Transverse colon (tissue), 4 donors: ENCODE data around the gene YPEL4. TPM values are rescaled to one million over a fixed set of nuclear protein-coding genes. Genes with fewer than 3 reads are reported as not detected.
A peak's percentile ranks its signal among the peaks of the same experiment; 100 is the strongest.

Experiments
- DNase-seq: peaks from one replicate; pipeline ENCODE4 v3.0.0-alpha.2; 2019
- H3K27ac ChIP-seq, 4 donors: fragments of 200-600 bp; sonication (generic); 2 replicates each; pipeline ENCODE4 v1.5.1; 2016 to 2018; ENCODE audit warnings: inconsistent platforms in 4 of 4
- H3K27me3 ChIP-seq: fragments of 200-600 bp; sonication (generic); 2 replicates; pipeline ENCODE4 v1.5.1; 2017; ENCODE audit warnings: inconsistent platforms
- H3K36me3 ChIP-seq, 4 donors: fragments of 200-600 bp; sonication (generic); 2 replicates each; pipeline ENCODE4 v1.5.1; 2017 to 2019; ENCODE audit warnings: inconsistent platforms in 4 of 4
- H3K4me1 ChIP-seq, 4 donors: fragments of 200-600 bp; sonication (generic); 2 replicates each; pipeline ENCODE4 v1.5.1; 2017 to 2020; ENCODE audit warnings: inconsistent platforms in 4 of 4
- H3K4me3 ChIP-seq, 4 donors: fragments of 200-600 bp; sonication (generic); 1 replicate in 1 of 4; 2 replicates in 3 of 4; pipeline versions ENCODE4 v1.5.1 to v1.6.1; 2017 to 2019; ENCODE audit warnings: inconsistent platforms in 4 of 4
- H3K9me3 ChIP-seq, 2 donors: fragments of 200-600 bp; sonication (generic); 2 replicates each; pipeline ENCODE4 v1.5.1; 2017 to 2019; ENCODE audit warnings: inconsistent platforms in 2 of 2
- CTCF ChIP-seq, 5 experiments: fragments of 200-600 bp in 3 of 5; fragments of 450-650 bp in 2 of 5; sonication (generic) in 3 of 5; IDR thresholded peaks; 1 replicate in 2 of 5; 2 replicates in 3 of 5; pipeline ENCODE4 v1.5.1; 2016 to 2017; ENCODE audit warnings: antibody characterized with exemption in 5 of 5, inconsistent platforms in 3 of 5, mild to moderate bottlenecking in 2 of 5, moderate library complexity in 1 of 5
- EP300 ChIP-seq: sonication (generic); formaldehyde crosslinking; IDR thresholded peaks from one replicate; pipeline ENCODE4 v1.6.1; 2017; ENCODE audit warnings: antibody characterized with exemption, low read depth
- POLR2A ChIP-seq: fragments of 450-650 bp; IDR thresholded peaks from one replicate; pipeline ENCODE4 v1.6.1; 2016; ENCODE audit warnings: antibody characterized with exemption, mild to moderate bottlenecking, moderate library complexity
- POLR2AphosphoS5 ChIP-seq, 3 donors: sonication (generic); formaldehyde crosslinking; IDR thresholded peaks; one replicate each; pipeline ENCODE4 v1.6.1; 2016; ENCODE audit warnings: antibody characterized with exemption in 3 of 3
- WGBS, 2 donors: methylation state at CpG; one replicate each; pipeline ENCODE4 v1.1.5; 2018; ENCODE audit warnings: low coverage in 1 of 2; 5-methylcytosine and 5-hydroxymethylcytosine counted together
- in situ Hi-C, 4 donors: fragments of 200-750 bp; cut with MboI; loops; one replicate each; pipeline versions ENCODE4 v1.15.0 to v1.15.1; 2017; ENCODE audit warnings: low sequenced_read_pairs in 3 of 4, low pct_ligation_motif_present in 1 of 4, low pct_unique_long_range_greater_than_20kb in 1 of 4
- intact Hi-C: fragments of 100-400 bp; cut with DNase I; formaldehyde crosslinking; loops from one replicate; pipeline ENCODE4 v1.15.1; 2023; ENCODE audit warnings: low total_unique reads
- total RNA-seq, 4 donors: library from RNA; depleted of rRNA; stranded (reverse); fragments of >200 nt; gene quantifications; one replicate each; pipeline ENCODE4 v1.1.0, GENCODE V29; 2016

YPEL4 gene
- total RNA-seq, 4 donors from 2014 or later: 0.68 to 0.95 TPM; not detected in 2

- H3K27me3 ChIP-seq: no peaks in the 10 kb centered on the region
- intact Hi-C loops (loop anchor here (10.0 kb wide), 1 partner anchor 335 kb away; the partner anchor contains the start of gene TNKS1BP1), in situ Hi-C loops (no loop called here)
These were observed 10.0 kb upstream of the YPEL4 start for GRCh38 chr11:57659669-57660068.

GRCh38 chr11:57658023-57658361 is 8.3 kb upstream of the YPEL4 start:
- intact Hi-C loops: no loop called here
- TF ChIP-seq CTCF (IDR thresholded peaks at IDR 0.05) (no peak), EP300 (no peak), POLR2A (no peak), POLR2AphosphoS5 (IDR thresholded peaks at IDR 0.05) (no peak)
- peak overlapping the region; percentile 46 to 61 (median 51) for H3K4me3 ChIP-seq
- peaks cover 8 to 20% (median 16%) of the 10 kb centered on the region in 4 donors for H3K4me1 ChIP-seq
- in situ Hi-C loops: no loop called here
- DNase-seq: no peak
- WGBS, 2 donors: 0% methylated on average over 4 to 8 of the region's 8 CpGs
- peak overlapping the region; percentile 82 to 93 (median 90) for H3K27ac ChIP-seq
- peaks cover 0 to 28% (median 6%) of the 10 kb centered on the region in 4 donors for H3K36me3 ChIP-seq
- no peaks in the 10 kb centered on the region for H3K9me3 ChIP-seq
- no peaks in the 10 kb centered on the region for H3K27me3 ChIP-seq

More at GRCh38 chr11:57659669-57660068, 10.0 kb upstream of the YPEL4 start:
- no peak overlapping the region for H3K4me3 ChIP-seq
- DNase-seq: no peak
- peaks cover 8 to 20% (median 16%) of the 10 kb centered on the region in 4 donors for H3K4me1 ChIP-seq
- WGBS, 2 donors: 93% methylated on average over 14 of the region's 14 CpGs; no CpG with 5 or more reads in 1 of the 2 donors
- no peak overlapping the region for H3K27ac ChIP-seq
- TF ChIP-seq POLR2A (no peak), EP300 (no peak), POLR2AphosphoS5 (IDR thresholded peaks at IDR 0.05) (no peak), CTCF (IDR thresholded peaks at IDR 0.05) (no peak)
- no peaks in the 10 kb centered on the region for H3K9me3 ChIP-seq
- peaks cover 0 to 28% (median 6%) of the 10 kb centered on the region in 4 donors for H3K36me3 ChIP-seq

GRCh38 chr11:57657194-57658022 is 7.7 kb upstream of the YPEL4 start, which contains the start of gene CLP1:
CLP1 (plus strand) TSS chr11:57657762; CDS start chr11:57659477, 1,715 bp downstream.
- H3K4me3 ChIP-seq: peak within 1 kb of the TSS; percentile 46 to 61 (median 51)
- H3K27me3 ChIP-seq: no peaks in the 10 kb centered on the region
- TF ChIP-seq EP300 (no peak), POLR2A (peak; percentile 76), CTCF (IDR thresholded peaks at IDR 0.05) (no peak), POLR2AphosphoS5 (IDR thresholded peaks at IDR 0.05) (peak; percentile 75 to 84 (median 82))
- intact Hi-C loops (no loop called here), in situ Hi-C loops (no loop called here)
- peak within 1 kb of the TSS; percentile 82 to 93 (median 90) for H3K27ac ChIP-seq
- H3K36me3 ChIP-seq: peaks cover 0 to 26% (median 6%) of the 10 kb centered on the region in 4 donors
- H3K4me1 ChIP-seq: peaks cover 8 to 20% (median 16%) of the 10 kb centered on the region in 4 donors
- DNase-seq: peak; percentile 100
- WGBS, 2 donors: 1% methylated on average over 45 of the region's 45 CpGs; no CpG with 5 or more reads in 1 of the 2 donors
- no peaks in the 10 kb centered on the region for H3K9me3 ChIP-seq

GRCh38 chr11:57656885-57657193 is 7.1 kb upstream of the YPEL4 start:
- Histone ChIP-seq H3K4me1 (peaks cover 8 to 20% (median 16%) of the 10 kb centered on the region in 4 donors), H3K27ac (peak overlapping the region; percentile 82 to 93 (median 90)), H3K36me3 (peaks cover 0 to 20% (median 6%) of the 10 kb centered on the region in 4 donors), H3K9me3 (no peaks in the 10 kb centered on the region), H3K27me3 (no peaks in the 10 kb centered on the region), H3K4me3 (peak overlapping the region; percentile 37 to 61 (median 48))
- DNase-seq: no peak
- 7 to 9% methylated on average over 5 of the region's 5 CpGs for WGBS, 2 donors
- TF ChIP-seq POLR2AphosphoS5 (IDR thresholded peaks at IDR 0.05): no peak
- TF ChIP-seq CTCF (IDR thresholded peaks at IDR 0.05): no peak
- no peak for TF ChIP-seq POLR2A
- TF ChIP-seq EP300: no peak
- in situ Hi-C loops: no loop called here
- intact Hi-C loops: no loop called here
